ENCODE results near the gene BOK. TPM values are rescaled to one million over a fixed set of nuclear protein-coding genes. Genes with fewer than 3 reads are reported as not detected.
"Not testable (repeated sequence)": the region's sequence is repeated elsewhere in the genome, so short reads cannot be mapped to it uniquely, and the experiment has no call there.

The BOK gene
- total RNA-seq, 3 donors from 2014 or later: 0.15 to 0.19 (median 0.16) TPM

- DNase-seq (no peak), ATAC-seq (no peak)
- Mint-ChIP-seq H3K36me3 (ENCODE audit: insufficient read depth) (peaks cover 6% of the 10 kb centered on the region), H3K4me1 (ENCODE audit: low read depth) (peaks cover 12% of the 10 kb centered on the region), H3K27me3 (ENCODE audit: low read depth) (peaks cover 34% of the 10 kb centered on the region), H3K9me3 (peaks cover 12% of the 10 kb centered on the region), H3K4me3 (peak overlapping the region; percentile 45)
Measured at GRCh38 chr2:241560162-241560882, 1.8 kb downstream of the BOK start.

- Mint-ChIP-seq H3K4me3 (no peak overlapping the region), H3K4me1 (ENCODE audit: low read depth) (peaks cover 9% of the 10 kb centered on the region), H3K36me3 (ENCODE audit: insufficient read depth) (peaks cover 6% of the 10 kb centered on the region), H3K9me3 (peaks cover 12% of the 10 kb centered on the region), H3K27me3 (ENCODE audit: low read depth) (peaks cover 34% of the 10 kb centered on the region)
- no peak for DNase-seq
- no peak for ATAC-seq
Measured at GRCh38 chr2:241560883-241561474, 2.4 kb downstream of the BOK start.

- peaks cover 32% of the 10 kb centered on the region for H3K27me3 Mint-ChIP-seq (ENCODE audit: low read depth)
- peaks cover 10% of the 10 kb centered on the region for H3K9me3 Mint-ChIP-seq
- no peak for ATAC-seq
Measured at GRCh38 chr2:241561832-241562231, 3.3 kb downstream of the BOK start.

GRCh38 chr2:241562269-241562891, 3.8 kb downstream of the BOK start:
- ATAC-seq: no peak
- Mint-ChIP-seq H3K36me3 (ENCODE audit: insufficient read depth) (peaks cover 5% of the 10 kb centered on the region), H3K9me3 (peaks cover 8% of the 10 kb centered on the region), H3K4me1 (ENCODE audit: low read depth) (peaks cover 9% of the 10 kb centered on the region), H3K4me3 (no peak overlapping the region), H3K27me3 (ENCODE audit: low read depth) (peaks cover 28% of the 10 kb centered on the region)
- DNase-seq: no peak

More at GRCh38 chr2:241561832-241562231, 3.3 kb downstream of the BOK start:
- DNase-seq: no peak
- Mint-ChIP-seq H3K4me1 (ENCODE audit: low read depth) (peaks cover 9% of the 10 kb centered on the region), H3K36me3 (ENCODE audit: insufficient read depth) (peaks cover 5% of the 10 kb centered on the region), H3K4me3 (no peak overlapping the region)

GRCh38 chr2:241563031-241563507, 4.5 kb downstream of the BOK start:
- Mint-ChIP-seq H3K27me3 (ENCODE audit: low read depth) (peaks cover 21% of the 10 kb centered on the region), H3K4me3 (no peak overlapping the region), H3K4me1 (ENCODE audit: low read depth) (peaks cover 7% of the 10 kb centered on the region), H3K9me3 (peaks cover 2% of the 10 kb centered on the region), H3K36me3 (ENCODE audit: insufficient read depth) (peaks cover 2% of the 10 kb centered on the region)
- DNase-seq: no peak
- ATAC-seq: no peak

- Mint-ChIP-seq H3K4me1 (ENCODE audit: low read depth) (peaks cover 3% of the 10 kb centered on the region), H3K9me3 (no peaks in the 10 kb centered on the region), H3K36me3 (ENCODE audit: insufficient read depth) (no peaks in the 10 kb centered on the region), H3K27me3 (ENCODE audit: low read depth) (peaks cover 17% of the 10 kb centered on the region), H3K4me3 (no peak overlapping the region)
- ATAC-seq: no peak
- no peak for DNase-seq
Measured at GRCh38 chr2:241563571-241563980, 5.0 kb downstream of the BOK start.

- no peak for DNase-seq
- Mint-ChIP-seq H3K36me3 (ENCODE audit: insufficient read depth) (no peaks in the 10 kb centered on the region), H3K4me1 (ENCODE audit: low read depth) (peaks cover 3% of the 10 kb centered on the region), H3K4me3 (no peak overlapping the region), H3K9me3 (no peaks in the 10 kb centered on the region), H3K27me3 (ENCODE audit: low read depth) (peaks cover 17% of the 10 kb centered on the region)
- no peak for ATAC-seq
Measured at GRCh38 chr2:241563981-241564595, 5.5 kb downstream of the BOK start.

- ATAC-seq (no peak), DNase-seq (no peak)
- H3K36me3 Mint-ChIP-seq (ENCODE audit: insufficient read depth): no peaks in the 10 kb centered on the region
- no peaks in the 10 kb centered on the region for H3K9me3 Mint-ChIP-seq
- H3K4me3 Mint-ChIP-seq: no peak overlapping the region
- H3K4me1 Mint-ChIP-seq (ENCODE audit: low read depth): peaks cover 2% of the 10 kb centered on the region
- H3K27me3 Mint-ChIP-seq (ENCODE audit: low read depth): peaks cover 16% of the 10 kb centered on the region
Measured at GRCh38 chr2:241564596-241565410, 6.3 kb downstream of the BOK start.

- ATAC-seq (no peak), DNase-seq (no peak)
- peaks cover 10% of the 10 kb centered on the region for H3K27me3 Mint-ChIP-seq (ENCODE audit: low read depth)
- no peak overlapping the region for H3K4me3 Mint-ChIP-seq
- H3K4me1 Mint-ChIP-seq (ENCODE audit: low read depth): no peaks in the 10 kb centered on the region
- H3K9me3 Mint-ChIP-seq: no peaks in the 10 kb centered on the region
- no peaks in the 10 kb centered on the region for H3K36me3 Mint-ChIP-seq (ENCODE audit: insufficient read depth)
Measured at GRCh38 chr2:241565411-241565810, 6.9 kb downstream of the BOK start.

- not testable (repeated sequence) for ATAC-seq; DNase-seq; H3K9me3 Mint-ChIP-seq; H3K4me1 Mint-ChIP-seq (ENCODE audit: low read depth); H3K36me3 Mint-ChIP-seq (ENCODE audit: insufficient read depth); H3K4me3 Mint-ChIP-seq; H3K27me3 Mint-ChIP-seq (ENCODE audit: low read depth)
Measured at GRCh38 chr2:241566021-241566420, 7.5 kb downstream of the BOK start.

GRCh38 chr2:241566468-241566867, 7.9 kb downstream of the BOK start:
- Mint-ChIP-seq H3K36me3 (ENCODE audit: insufficient read depth) (no peaks in the 10 kb centered on the region), H3K4me1 (ENCODE audit: low read depth) (no peaks in the 10 kb centered on the region), H3K9me3 (no peaks in the 10 kb centered on the region), H3K4me3 (no peak overlapping the region), H3K27me3 (ENCODE audit: low read depth) (peaks cover 5% of the 10 kb centered on the region)
- DNase-seq (no peak), ATAC-seq (no peak)

- ATAC-seq; H3K27me3 Mint-ChIP-seq (ENCODE audit: low read depth); H3K4me3 Mint-ChIP-seq; H3K9me3 Mint-ChIP-seq; H3K4me1 Mint-ChIP-seq (ENCODE audit: low read depth); DNase-seq; H3K36me3 Mint-ChIP-seq (ENCODE audit: insufficient read depth): not testable (repeated sequence)
Measured at GRCh38 chr2:241567266-241567665, 8.7 kb downstream of the BOK start.

GRCh38 chr2:241567776-241568175, 9.2 kb downstream of the BOK start:
- Mint-ChIP-seq H3K27me3 (ENCODE audit: low read depth) (peaks cover 3% of the 10 kb centered on the region), H3K36me3 (ENCODE audit: insufficient read depth) (peaks cover 2% of the 10 kb centered on the region), H3K4me1 (ENCODE audit: low read depth) (no peaks in the 10 kb centered on the region), H3K9me3 (no peaks in the 10 kb centered on the region), H3K4me3 (no peak overlapping the region)
- ATAC-seq (no peak), DNase-seq (no peak)

GRCh38 chr2:241568726-241569125, 10.2 kb downstream of the BOK start:
- DNase-seq (no peak), ATAC-seq (no peak)
- Mint-ChIP-seq H3K27me3 (ENCODE audit: low read depth) (no peaks in the 10 kb centered on the region), H3K4me1 (ENCODE audit: low read depth) (no peaks in the 10 kb centered on the region), H3K9me3 (no peaks in the 10 kb centered on the region), H3K4me3 (no peak overlapping the region), H3K36me3 (ENCODE audit: insufficient read depth) (peaks cover 2% of the 10 kb centered on the region)
